DND-41 (cell line): ENCODE measurements around the gene ANAPC13.

ENCODE experiments used
- CTCF ChIP-seq: IDR thresholded peaks from 2 replicates; pipeline ENCODE4 v1.5.1; 2012; ENCODE audit warnings: borderline replicate concordance, low read length, moderate library complexity, mild to moderate bottlenecking; ENCODE audit not compliant: poor library complexity, severe bottlenecking; ENCODE audit errors: extremely low read depth
- EZH2 ChIP-seq: IDR thresholded peaks from 3 replicates; pipeline ENCODE4 v1.6.1; 2012; ENCODE audit warnings: borderline replicate concordance, low read depth, mild to moderate bottlenecking, moderate library complexity, low read length, inconsistent platforms; ENCODE audit not compliant: severe bottlenecking

GRCh38 chr3:134464689-134465365 lies 21.0 kb downstream of the ANAPC13 start:
- TF ChIP-seq CTCF: no peak
- no peak for TF ChIP-seq EZH2
